GM18907 (cell line): Measurements from ENCODE around the gene ZBTB25.

Experiments used
- ATAC-seq: cut with Tn5 transposase; IDR thresholded peaks from one replicate; pipeline ENCODE4 v1.9.1; 2021; ENCODE audit warnings: mild to moderate bottlenecking, moderate library complexity; ENCODE audit not compliant: unreplicated experiment

Gene ZBTB25, protein sequence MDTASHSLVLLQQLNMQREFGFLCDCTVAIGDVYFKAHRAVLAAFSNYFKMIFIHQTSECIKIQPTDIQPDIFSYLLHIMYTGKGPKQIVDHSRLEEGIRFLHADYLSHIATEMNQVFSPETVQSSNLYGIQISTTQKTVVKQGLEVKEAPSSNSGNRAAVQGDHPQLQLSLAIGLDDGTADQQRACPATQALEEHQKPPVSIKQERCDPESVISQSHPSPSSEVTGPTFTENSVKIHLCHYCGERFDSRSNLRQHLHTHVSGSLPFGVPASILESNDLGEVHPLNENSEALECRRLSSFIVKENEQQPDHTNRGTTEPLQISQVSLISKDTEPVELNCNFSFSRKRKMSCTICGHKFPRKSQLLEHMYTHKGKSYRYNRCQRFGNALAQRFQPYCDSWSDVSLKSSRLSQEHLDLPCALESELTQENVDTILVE

DNA sequence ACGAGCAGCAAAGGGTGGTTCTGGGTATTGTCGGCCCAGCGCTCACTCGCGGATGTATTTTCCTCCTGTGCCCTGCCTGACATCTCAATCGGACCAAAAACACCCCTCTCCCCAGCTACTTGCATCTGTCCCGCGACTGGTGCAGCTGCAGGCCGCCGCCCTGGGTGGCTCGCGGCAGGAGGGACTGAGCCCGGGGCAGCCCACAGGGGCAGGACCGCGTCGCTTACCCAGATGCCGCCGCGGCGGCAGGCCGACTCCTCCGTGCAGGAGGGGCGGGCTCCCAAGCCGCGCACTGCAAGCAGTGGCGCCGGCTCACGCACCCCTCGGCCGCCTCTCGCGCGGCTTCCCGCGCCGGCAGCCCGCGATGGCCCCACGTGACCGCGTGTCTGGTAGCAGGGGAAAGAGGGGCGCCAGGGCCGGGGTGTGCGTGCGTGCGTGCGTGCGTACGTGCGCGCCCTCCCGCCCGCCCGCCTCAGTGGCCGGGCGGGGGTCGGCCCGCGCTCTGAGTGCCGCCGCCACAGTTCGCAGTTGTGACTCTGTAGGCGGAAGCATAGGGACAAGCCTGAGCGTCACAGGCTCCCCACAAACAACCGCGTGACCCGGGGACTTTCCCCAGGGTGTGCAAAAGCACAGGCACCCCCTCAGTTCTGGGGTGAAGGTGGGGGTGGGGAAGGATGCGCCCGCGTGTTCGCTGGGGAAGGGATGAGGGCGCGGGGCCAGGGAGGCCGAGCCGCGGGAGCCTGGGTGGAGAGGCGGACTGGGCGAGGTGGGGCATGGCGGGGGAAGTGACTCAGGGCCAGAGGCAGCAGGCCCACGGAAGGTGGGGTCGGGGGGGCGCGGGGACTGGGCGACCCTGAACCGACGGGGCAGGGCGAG is at the start of gene ZBTB25:
Gene ZBTB25 (minus strand): TSS at position 405 of the 876 bp plus-strand sequence. CDS start 13,305 bp downstream, outside the sequence.
- peak; percentile 72 for ATAC-seq

DNA sequence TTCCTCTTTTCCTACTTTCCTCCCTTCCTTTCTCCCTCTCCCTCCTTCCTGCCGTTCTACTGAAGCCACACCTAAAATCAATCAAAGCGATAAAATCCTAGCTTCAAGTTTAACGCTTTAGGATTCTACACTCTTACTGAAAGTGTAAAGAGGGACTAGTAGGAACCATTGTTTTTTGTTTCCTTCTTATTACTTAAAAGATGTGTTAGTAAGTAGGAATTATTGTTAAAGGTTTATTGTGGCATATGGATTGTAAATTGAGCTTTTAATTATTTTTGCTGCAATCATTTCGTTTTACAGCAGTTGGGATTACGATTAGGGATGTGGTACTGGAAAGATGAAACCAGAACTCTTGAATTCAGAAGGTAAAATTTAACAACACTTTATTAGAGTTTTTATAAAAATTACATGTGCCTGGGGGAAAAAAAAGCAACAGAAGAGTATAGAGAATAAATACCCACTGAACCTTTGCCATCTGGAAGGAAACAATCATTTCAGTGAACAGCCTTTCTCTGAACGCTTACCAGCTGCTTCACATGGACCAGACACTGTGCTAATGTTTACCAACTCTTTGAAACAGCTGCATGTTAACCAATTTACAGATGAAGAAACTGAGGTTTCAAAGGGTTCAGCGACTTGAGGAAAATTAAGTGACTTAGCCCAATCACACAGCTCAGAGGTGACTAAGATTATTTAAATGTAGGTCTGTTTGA is 47.1 kb upstream of the ZBTB25 start:
- no peak for ATAC-seq

- no peak for ATAC-seq
These were observed 46.4 kb upstream of the ZBTB25 start, which contains the start of gene PPP1R36 for GRCh38 chr14:64549791-64550620. TSS of gene PPP1R36 (plus strand) at chr14:64549961. CDS start at chr14:64549998, 37 bp downstream.

GRCh38 chr14:64549016-64549415 is 45.4 kb upstream of the ZBTB25 start:
- ATAC-seq = no peak

GRCh38 chr14:64544607-64545312 is 41.1 kb upstream of the ZBTB25 start:
- no peak for ATAC-seq

GRCh38 chr14:64542836-64543201 is 39.2 kb upstream of the ZBTB25 start:
- ATAC-seq = no peak

- no peak for ATAC-seq
These were observed 38.6 kb upstream of the ZBTB25 start for GRCh38 chr14:64541972-64542835.

GRCh38 chr14:64541261-64541971 is 37.8 kb upstream of the ZBTB25 start:
- ATAC-seq = no peak

DNA sequence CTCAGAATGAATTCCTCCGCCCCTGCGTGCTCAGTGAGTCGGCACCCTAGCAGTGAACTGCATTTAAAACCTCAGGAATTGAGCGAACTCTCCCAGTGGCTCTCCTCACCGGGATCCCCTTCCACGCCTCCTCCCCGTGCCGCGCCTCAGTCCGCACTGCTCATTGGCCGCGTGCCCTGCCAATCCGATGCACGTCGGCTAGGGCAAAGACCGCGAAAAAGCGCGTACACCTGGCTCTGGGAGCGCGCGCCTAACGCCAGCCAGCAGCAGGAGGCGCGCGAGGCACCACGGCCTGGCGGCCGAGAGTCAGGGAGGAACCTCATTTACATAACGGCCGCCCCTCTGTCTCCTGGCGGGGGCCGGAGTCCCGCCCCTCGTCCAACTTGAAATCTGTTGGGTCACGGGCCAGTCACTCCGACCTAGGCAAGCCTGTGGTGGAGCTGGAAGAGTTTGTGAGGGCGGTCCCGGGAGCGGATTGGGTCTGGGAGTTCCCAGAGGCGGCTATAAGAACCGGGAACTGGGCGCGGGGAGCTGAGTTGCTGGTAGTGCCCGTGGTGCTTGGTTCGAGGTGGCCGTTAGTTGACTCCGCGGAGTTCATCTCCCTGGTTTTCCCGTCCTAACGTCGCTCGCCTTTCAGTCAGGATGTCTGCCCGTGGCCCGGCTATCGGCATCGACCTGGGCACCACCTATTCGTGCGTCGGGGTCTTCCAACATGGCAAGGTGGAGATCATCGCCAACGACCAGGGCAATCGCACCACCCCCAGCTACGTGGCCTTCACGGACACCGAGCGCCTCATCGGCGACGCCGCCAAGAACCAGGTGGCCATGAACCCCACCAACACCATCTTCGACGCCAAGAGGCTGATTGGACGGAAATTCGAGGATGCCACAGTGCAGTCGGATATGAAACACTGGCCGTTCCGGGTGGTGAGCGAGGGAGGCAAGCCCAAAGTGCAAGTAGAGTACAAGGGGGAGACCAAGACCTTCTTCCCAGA is 36.9 kb upstream of the ZBTB25 start, which contains the start of gene HSPA2:
Gene HSPA2 (plus strand): TSS at position 534 of the 995 bp plus-strand sequence. CDS start 109 bp downstream, at position 643.
- peak; percentile 96 for ATAC-seq

GRCh38 chr14:64536488-64537245 is 33.0 kb upstream of the ZBTB25 start:
- no peak for ATAC-seq

GRCh38 chr14:64531567-64531966 is 27.9 kb upstream of the ZBTB25 start:
- no peak for ATAC-seq

- ATAC-seq = no peak
These were observed 21.7 kb upstream of the ZBTB25 start for GRCh38 chr14:64525354-64525753.

DNA sequence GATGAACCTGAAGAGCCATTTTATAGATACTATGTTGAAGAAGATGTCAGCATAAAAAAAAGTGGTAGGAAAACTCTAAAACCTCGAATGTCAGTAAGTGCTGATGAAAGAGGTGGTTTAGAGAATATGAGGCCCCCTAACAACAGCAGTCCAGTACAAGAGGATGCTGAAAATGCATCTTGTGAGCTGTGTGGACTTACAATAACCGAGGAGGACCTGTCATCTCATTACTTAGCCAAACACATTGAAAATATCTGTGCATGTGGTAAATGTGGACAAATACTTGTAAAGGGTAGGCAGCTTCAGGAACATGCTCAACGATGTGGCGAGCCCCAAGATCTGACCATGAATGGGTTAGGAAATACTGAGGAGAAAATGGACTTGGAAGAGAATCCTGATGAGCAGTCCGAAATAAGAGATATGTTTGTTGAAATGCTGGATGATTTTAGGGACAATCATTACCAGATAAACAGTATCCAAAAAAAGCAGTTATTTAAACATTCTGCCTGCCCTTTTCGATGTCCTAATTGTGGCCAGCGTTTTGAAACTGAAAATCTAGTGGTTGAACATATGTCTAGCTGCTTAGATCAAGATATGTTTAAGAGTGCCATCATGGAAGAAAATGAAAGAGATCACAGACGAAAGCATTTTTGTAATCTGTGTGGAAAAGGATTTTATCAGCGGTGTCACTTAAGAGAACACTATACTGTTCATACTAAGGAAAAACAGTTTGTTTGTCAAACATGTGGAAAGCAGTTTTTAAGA is 19.1 kb upstream of the ZBTB25 start:
- ATAC-seq = no peak

GRCh38 chr14:64520699-64521098 is 17.1 kb upstream of the ZBTB25 start:
- no peak for ATAC-seq

DNA sequence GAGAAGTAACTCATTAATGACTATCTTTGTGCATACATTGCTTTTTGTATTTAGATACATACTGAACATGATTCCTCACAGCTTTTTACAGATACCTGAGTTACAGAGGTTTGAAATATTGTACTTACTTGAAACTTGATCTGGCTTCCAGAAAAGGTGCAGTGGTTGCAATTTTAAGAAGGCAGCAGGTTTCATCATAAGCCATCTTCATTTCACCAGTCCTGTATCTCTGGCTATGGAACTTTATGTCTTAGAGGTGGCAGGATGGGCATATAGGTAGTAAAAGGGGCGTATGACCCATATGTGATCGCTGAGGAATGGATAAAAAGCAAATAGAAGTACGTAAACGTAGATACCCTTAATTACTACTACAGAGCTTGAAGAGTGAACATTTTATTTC is 14.6 kb upstream of the ZBTB25 start:
- ATAC-seq = no peak
